Measurements from ENCODE around the gene RADIL.

The RADIL gene

GRCh38 chr7:4751398-4751947 lies 132.0 kb downstream of the RADIL start:
- in situ Hi-C loops (cut with HindIII; ENCODE audit: low pct_ligation_motif_present, low pct_unique_long_range_greater_than_20kb, low sequenced_read_pairs) = no loop called here
- no peak for DNase-seq

GRCh38 chr7:4749798-4750197 lies 133.7 kb downstream of the RADIL start:
- in situ Hi-C loops (cut with HindIII; ENCODE audit: low pct_ligation_motif_present, low pct_unique_long_range_greater_than_20kb, low sequenced_read_pairs) = no loop called here
- DNase-seq = no peak

GRCh38 chr7:4749363-4749762 lies 134.2 kb downstream of the RADIL start:
- DNase-seq = no peak
- in situ Hi-C loops (cut with HindIII; ENCODE audit: low pct_ligation_motif_present, low pct_unique_long_range_greater_than_20kb, low sequenced_read_pairs) = no loop called here
